Neural cell (in vitro differentiated cells): ENCODE measurements around the gene TBRG1. TPM values are rescaled to one million over a fixed set of nuclear protein-coding genes. Genes with fewer than 3 reads are reported as not detected.

Source experiments
- H2AFZ ChIP-seq: fragments of 200-600, 300-800 bp; sonication (generic), shearing (Covaris generic); 2 replicates; pipeline ENCODE4 v1.6.0; 2014; ENCODE audit warnings: low read depth, mild to moderate bottlenecking, antibody characterized with exemption, low read length, moderate library complexity
- H3F3A ChIP-seq: fragments of 200-600 bp; shearing (Covaris generic); 2 replicates; pipeline ENCODE4 v1.6.1; 2016; ENCODE audit warnings: mild to moderate bottlenecking, moderate library complexity, mixed read lengths, antibody characterized with exemption, low read length; ENCODE audit not compliant: insufficient read depth, poor library complexity, severe bottlenecking
- H3K27ac ChIP-seq: fragments of 200-600, 300-800 bp; sonication (generic), shearing (Covaris generic); 2 replicates; pipeline ENCODE4 v1.5.1; 2014; ENCODE audit warnings: mild to moderate bottlenecking, low read length, moderate library complexity
- H3K27me3 ChIP-seq: fragments of 300-800, 200-600 bp; sonication (generic), shearing (Covaris generic); 2 replicates; pipeline ENCODE4 v1.6.0; 2014; ENCODE audit warnings: mild to moderate bottlenecking, low read depth, low read length, moderate library complexity; ENCODE audit not compliant: insufficient read depth
- H3K36me3 ChIP-seq: fragments of 300-800, 200-600 bp; sonication (generic), shearing (Covaris generic); 2 replicates; pipeline ENCODE4 v1.5.1; 2014; ENCODE audit warnings: mild to moderate bottlenecking, antibody characterized with exemption, low read length, moderate library complexity; ENCODE audit not compliant: insufficient read depth
- H3K4me2 ChIP-seq: fragments of 300-800, 200-600 bp; sonication (generic), shearing (Covaris generic); 2 replicates; pipeline ENCODE4 v1.6.0; 2014; ENCODE audit warnings: mild to moderate bottlenecking, low read length
- H3K4me3 ChIP-seq: fragments of 300-800, 200-600 bp; sonication (generic), shearing (Covaris generic); 2 replicates; pipeline ENCODE4 v1.5.1; 2014; ENCODE audit warnings: mild to moderate bottlenecking, low read length, moderate library complexity
- H3K79me2 ChIP-seq: fragments of 200-600 bp; shearing (Covaris generic); replicated peaks from 2 replicates; pipeline ENCODE4 v1.6.0; 2014; ENCODE audit warnings: mild to moderate bottlenecking, low read length, moderate library complexity; ENCODE audit not compliant: insufficient read depth
- H3K9ac ChIP-seq: fragments of 300-800, 200-600 bp; sonication (generic), shearing (Covaris generic); 2 replicates; pipeline ENCODE4 v1.6.1; 2016; ENCODE audit warnings: mild to moderate bottlenecking, low read length, mixed read lengths
- H3K9me2 ChIP-seq: fragments of 200-600 bp; shearing (Covaris generic); 2 replicates; pipeline ENCODE4 v1.6.1; 2016; ENCODE audit warnings: mild to moderate bottlenecking, low read length, mixed read lengths; ENCODE audit not compliant: insufficient read depth
- H3K9me3 ChIP-seq: fragments of 200-600, 300-800 bp; sonication (generic), shearing (Covaris generic); 2 replicates; pipeline ENCODE4 v1.6.1; 2016; ENCODE audit warnings: mild to moderate bottlenecking, mixed run types, low read length, moderate library complexity, mixed read lengths
- H4K20me1 ChIP-seq: fragments of 200-600 bp; shearing (Covaris generic); 2 replicates; pipeline ENCODE4 v1.6.1; 2016; ENCODE audit warnings: mild to moderate bottlenecking, mixed run types; ENCODE audit not compliant: insufficient read depth
- CTCF ChIP-seq: fragments of 450-650 bp; IDR thresholded peaks from 2 replicates; pipeline ENCODE4 v1.5.1; 2014; ENCODE audit warnings: antibody characterized with exemption, mild to moderate bottlenecking, moderate library complexity; ENCODE audit not compliant: poor library complexity, severe bottlenecking
- EP300 ChIP-seq: fragments of 450-650 bp; conservative IDR thresholded peaks from 2 replicates; pipeline ENCODE4 v1.6.1; 2014; ENCODE audit warnings: antibody characterized with exemption, mild to moderate bottlenecking, moderate library complexity; ENCODE audit not compliant: poor library complexity, severe bottlenecking
- EZH2 ChIP-seq: fragments of 200-600, 300-800 bp; shearing (Covaris generic), sonication (generic); IDR thresholded peaks from 2 replicates; pipeline ENCODE4 v1.6.1; 2014; ENCODE audit warnings: antibody characterized with exemption, low read length, borderline replicate concordance, mild to moderate bottlenecking; ENCODE audit not compliant: insufficient read depth, poor library complexity, severe bottlenecking
- MXI1 ChIP-seq: fragments of 450-650 bp; conservative IDR thresholded peaks from 2 replicates; pipeline ENCODE4 v1.6.1; 2014; ENCODE audit warnings: antibody characterized with exemption, mild to moderate bottlenecking; ENCODE audit not compliant: poor library complexity, severe bottlenecking
- POLR2AphosphoS5 ChIP-seq: IDR thresholded peaks from 2 replicates; pipeline ENCODE4 v1.6.1; 2012
- RAD21 ChIP-seq: fragments of 450-650 bp; conservative IDR thresholded peaks from 2 replicates; pipeline ENCODE4 v1.6.1; 2014; ENCODE audit warnings: antibody characterized with exemption, mild to moderate bottlenecking, moderate library complexity
- REST ChIP-seq: IDR thresholded peaks from 2 replicates; pipeline ENCODE4 v1.6.1; 2012; ENCODE audit warnings: borderline replicate concordance
- SMC3 ChIP-seq: fragments of 450-650 bp; conservative IDR thresholded peaks from 2 replicates; pipeline ENCODE4 v1.6.1; 2014; ENCODE audit warnings: antibody characterized with exemption, mild to moderate bottlenecking, moderate library complexity; ENCODE audit not compliant: poor library complexity
- TAF1 ChIP-seq: IDR thresholded peaks from 2 replicates; pipeline ENCODE4 v1.6.1; 2012; ENCODE audit warnings: low read depth
- polyA plus RNA-seq: library from polyadenylated mRNA; depleted of rRNA; stranded (reverse); fragments of >200 nt; gene quantifications from 2 replicates; pipeline ENCODE4 v1.2.3, GENCODE V29; 2014

The TBRG1 gene
- polyA plus RNA-seq, 1 donor from 2014 or later = 83.2 TPM

GRCh38 chr11:124678416-124678815 lies 55.8 kb downstream of the TBRG1 start:
- no peak overlapping the region for H3K9ac ChIP-seq
- no peak for TF ChIP-seq SMC3
- TF ChIP-seq CTCF = no peak
- no peak for TF ChIP-seq TAF1
- TF ChIP-seq RAD21 = no peak
- TF ChIP-seq REST = no peak
- no peak for TF ChIP-seq POLR2AphosphoS5
- TF ChIP-seq MXI1 = no peak
- no peak for TF ChIP-seq EZH2
- no peak for TF ChIP-seq EP300
- no peak overlapping the region for H3K4me3 ChIP-seq
- no peaks in the 10 kb centered on the region for H3K36me3 ChIP-seq
- no peaks in the 10 kb centered on the region for H3F3A ChIP-seq
- no peaks in the 10 kb centered on the region for H3K9me3 ChIP-seq
- H3K27ac ChIP-seq = no peak overlapping the region
- H3K79me2 ChIP-seq = no peaks in the 10 kb centered on the region
- H2AFZ ChIP-seq = no peak overlapping the region
- peaks cover 3% of the 10 kb centered on the region for H3K27me3 ChIP-seq
- H3K4me2 ChIP-seq = no peak overlapping the region
- H4K20me1 ChIP-seq = no peaks in the 10 kb centered on the region
- no peaks in the 10 kb centered on the region for H3K9me2 ChIP-seq

GRCh38 chr11:124681421-124681820 lies 58.8 kb downstream of the TBRG1 start:
- H3K9ac ChIP-seq = no peak overlapping the region
- H3K4me2 ChIP-seq = no peak overlapping the region
- H3K27ac ChIP-seq = no peak overlapping the region
- no peak for TF ChIP-seq RAD21
- no peak for TF ChIP-seq MXI1
- TF ChIP-seq CTCF = no peak
- no peak for TF ChIP-seq SMC3
- TF ChIP-seq REST = no peak
- no peak for TF ChIP-seq EZH2
- no peak for TF ChIP-seq EP300
- TF ChIP-seq TAF1 = no peak
- TF ChIP-seq POLR2AphosphoS5 = no peak
- no peak overlapping the region for H3K4me3 ChIP-seq
- H3K9me3 ChIP-seq = no peaks in the 10 kb centered on the region
- no peaks in the 10 kb centered on the region for H3F3A ChIP-seq
- H3K79me2 ChIP-seq = no peaks in the 10 kb centered on the region
- H3K9me2 ChIP-seq = no peaks in the 10 kb centered on the region
- H4K20me1 ChIP-seq = no peaks in the 10 kb centered on the region
- no peaks in the 10 kb centered on the region for H3K27me3 ChIP-seq
- H2AFZ ChIP-seq = no peak overlapping the region
- no peaks in the 10 kb centered on the region for H3K36me3 ChIP-seq
